NCI-H1694 (cell line): ENCODE results near the gene LRFN3.
"Not testable (repeated sequence)": the region's sequence is repeated elsewhere in the genome, so short reads cannot be mapped to it uniquely, and the experiment has no call there.

Experiments used
- DNase-seq: peaks from one replicate; lab custom pipeline; 2025; lab: John Stamatoyannopoulos, UW

The LRFN3 gene

DNA sequence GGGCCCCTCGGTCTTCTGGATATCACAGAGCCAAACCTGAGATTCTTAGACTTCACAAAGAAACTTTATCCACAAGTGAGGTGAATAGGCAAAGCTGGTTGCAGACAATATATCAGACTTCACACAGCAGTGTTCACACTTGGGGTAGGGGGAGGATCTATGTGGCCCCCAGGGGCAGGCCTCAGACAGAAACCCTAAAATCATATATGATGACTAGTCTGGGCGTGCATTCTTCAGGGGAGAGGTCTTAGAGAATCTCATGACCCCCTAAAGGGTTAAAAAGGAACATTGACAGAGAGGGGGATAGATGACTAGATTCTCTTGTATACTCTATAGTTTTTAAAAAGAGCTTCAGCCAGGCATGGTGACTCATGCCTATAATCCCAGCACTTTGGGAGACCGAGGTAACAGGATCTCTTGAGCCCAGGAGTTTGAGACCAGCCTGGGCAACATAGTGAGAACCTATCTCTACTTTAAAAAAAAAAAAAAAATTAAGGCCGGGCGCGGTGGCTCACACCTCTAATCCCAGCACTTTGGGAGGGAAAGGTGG lies 30.9 kb upstream of the LRFN3 start:
- no peak for DNase-seq

DNA sequence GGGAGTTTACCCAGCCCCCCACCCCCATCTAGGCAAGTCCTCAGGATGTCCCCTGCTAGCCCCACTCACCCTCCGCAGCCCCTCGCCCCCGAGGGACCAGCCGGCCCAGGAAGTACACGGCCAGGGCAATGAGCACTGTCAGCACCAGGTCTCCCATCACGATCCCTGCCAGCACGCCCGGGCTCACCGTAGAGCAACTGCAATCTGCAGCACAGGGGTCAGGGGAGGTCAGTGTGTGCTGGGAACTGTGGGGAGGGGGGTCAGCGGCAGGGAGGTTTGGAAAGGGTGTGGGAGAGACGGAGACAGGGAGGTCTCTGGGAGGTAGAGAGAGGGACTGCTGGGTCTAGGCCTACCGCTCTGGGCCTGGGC lies 28.8 kb upstream of the LRFN3 start:
- no peak for DNase-seq

DNA sequence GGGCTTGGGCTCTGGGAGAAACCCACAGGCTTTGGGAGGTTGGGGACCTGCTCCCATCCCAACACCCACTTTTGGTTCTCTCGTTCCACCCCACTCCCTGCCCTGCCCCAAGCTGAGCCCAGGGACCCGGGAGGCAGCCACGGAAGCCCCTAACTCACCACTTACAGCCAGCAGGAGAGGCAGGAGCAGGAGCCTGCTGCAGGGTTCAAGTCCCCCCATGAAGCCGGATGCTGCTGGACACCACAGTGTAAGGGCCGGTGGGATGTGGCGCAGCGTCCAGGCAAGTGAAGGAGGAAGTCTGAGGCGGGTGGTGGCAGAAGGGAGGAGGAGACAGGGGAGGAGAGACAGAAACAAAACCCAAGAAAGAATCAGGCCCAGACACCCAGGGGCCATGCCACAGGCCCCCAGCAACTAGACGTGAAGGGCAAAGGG lies 28.1 kb upstream of the LRFN3 start, which contains the start of gene TYROBP:
TYROBP (minus strand) TSS at position 286 of the 432 bp plus-strand sequence; CDS start at position 219, 67 bp downstream.
- no peak for DNase-seq

DNA sequence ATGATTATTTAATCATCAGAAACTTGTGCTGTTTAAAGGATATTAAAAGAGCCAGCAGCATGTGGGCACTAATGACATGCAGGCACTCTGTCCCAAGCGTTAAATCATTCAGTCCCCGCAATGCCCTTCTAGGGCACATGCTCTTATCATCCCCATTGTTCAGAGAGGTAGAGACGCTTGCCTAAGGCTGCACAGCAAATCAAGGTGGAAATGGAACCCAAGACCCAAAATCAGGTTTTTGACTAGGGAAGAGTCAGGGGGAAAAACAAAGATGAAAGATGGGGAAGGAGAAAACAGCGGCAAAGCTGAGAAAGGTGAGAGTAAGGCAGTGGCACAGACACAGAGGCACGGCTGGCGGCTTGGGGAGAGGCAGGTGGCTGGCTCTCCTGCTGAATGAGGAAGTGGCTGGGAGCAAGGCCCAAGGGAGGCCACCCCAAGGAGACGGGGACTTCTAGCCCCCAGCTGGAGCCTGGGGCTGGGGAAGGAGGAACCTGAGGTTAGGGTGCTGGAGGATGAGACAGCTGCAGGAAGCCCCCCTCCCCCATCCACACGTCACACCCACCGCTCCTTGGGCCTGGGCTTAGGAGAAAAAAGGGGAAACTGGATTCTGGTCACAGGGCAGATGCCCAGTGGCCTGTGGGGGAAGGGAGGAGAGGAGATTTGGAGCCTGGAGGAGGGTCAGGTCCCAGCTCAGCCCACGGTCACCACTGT lies 27.0 kb upstream of the LRFN3 start:
- DNase-seq, result no peak

DNA sequence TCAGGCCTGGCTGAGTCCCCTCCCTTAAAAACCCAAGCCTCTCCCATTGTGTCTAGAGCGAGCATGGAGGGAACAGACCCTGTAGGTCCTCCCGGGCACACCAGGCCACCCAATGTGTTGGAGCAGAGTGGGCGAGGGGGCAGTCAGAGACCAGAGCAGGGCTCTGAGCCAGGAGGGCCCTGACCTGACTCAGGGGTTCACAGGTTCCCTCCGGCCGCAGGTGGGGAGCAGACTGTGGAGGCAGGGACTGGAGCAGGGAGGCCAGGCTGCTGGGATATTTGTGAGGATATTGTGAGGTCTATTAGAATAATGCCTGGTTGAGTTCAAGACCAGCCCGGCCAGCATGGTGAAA lies 26.5 kb upstream of the LRFN3 start:
- DNase-seq, result no peak

DNA sequence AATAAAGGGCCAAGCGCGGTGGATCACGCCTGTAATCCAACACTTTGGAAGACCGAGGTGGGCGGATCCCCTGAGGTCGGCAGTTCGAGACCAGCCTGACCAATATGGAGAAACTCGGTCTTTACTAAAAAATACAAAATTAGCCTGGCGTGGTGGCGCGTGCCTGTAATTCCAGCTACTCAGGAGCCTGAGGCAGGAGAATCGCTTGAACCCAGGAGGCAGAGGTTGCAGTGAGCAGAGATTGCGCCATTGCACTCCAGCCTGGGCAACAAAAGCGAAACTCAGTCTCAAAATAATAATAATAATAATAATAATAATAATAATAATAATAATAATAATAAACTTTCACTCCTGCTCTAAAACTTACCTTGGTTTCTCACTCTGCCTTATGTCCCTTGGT lies 25.8 kb upstream of the LRFN3 start:
- DNase-seq, result not testable (repeated sequence)

DNA sequence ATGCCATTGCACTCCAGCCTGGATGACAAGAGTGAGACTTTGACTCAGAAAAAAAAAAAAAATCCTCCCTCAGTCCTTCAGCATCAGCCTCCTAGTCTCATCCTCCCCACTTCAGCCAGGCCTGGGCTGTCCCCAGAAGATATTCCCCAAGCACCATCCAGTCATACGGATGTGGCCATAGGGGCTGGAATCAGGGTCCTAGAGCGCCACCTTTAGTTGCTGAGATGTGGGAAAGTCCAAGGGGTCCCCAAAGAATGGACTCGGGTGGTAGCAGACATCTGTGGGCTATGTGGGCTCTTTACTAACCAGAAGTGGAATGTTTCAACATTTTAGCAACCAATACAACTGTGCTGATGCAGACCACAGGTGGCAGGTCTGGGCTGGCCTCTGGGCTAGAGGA lies 25.0 kb upstream of the LRFN3 start:
- DNase-seq, result no peak

DNA sequence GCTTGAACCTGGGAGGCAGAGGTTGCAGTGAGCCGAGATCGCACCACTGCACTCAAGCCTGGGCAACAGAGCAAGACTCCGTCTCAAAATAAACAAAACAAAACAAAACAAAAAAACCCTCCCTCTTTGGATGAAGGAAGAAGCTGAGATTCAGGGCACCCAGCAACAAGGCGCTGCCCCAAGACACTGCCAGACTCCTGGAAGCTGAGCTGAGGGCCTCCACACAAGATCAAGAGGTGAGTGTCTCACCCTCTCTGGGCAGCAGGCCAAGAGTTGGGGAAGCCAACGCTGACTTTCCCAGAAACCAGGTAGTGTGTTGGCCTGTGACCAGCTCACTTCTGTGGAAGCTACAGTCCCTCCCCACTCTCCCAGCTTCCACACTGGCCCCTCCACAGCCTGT lies 24.4 kb upstream of the LRFN3 start:
- DNase-seq, result no peak

DNA sequence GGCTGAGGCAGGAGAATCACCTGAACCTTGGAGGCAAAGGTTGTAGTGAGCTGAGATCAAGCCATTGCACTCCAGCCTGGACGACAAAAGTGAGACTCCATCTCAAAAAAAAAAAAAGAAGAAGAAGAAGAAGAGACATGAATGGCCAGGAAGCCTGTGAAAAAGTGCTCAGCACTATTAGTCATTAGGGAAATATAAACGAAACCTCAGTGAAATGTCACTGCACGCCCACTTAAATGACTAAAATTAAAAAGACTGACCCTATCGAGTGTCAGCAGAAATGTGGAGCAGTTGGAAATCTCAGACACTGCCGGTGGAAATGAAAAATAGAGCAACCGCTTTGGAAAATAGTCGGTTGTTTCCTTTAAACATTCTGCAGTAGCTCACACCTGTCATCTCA lies 22.6 kb upstream of the LRFN3 start:
- no peak for DNase-seq

DNA sequence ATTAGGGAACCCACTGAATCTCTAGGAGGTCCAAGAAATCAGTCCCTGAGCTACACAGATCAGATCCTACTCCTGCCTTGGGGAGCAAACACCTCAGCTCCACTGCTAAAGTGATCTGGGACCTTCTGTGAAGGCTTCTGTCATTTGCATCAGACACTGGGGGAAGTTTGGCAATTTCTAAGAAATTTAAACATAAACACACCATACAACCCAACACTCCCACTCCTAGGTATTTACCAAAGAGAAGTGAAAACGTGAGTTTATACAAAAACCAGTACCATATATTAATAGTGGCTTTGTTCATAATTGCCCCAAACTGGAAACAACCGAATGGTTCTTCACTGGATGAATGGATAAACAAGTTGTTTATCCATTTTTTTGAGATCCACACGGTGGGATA lies 20.7 kb upstream of the LRFN3 start:
- no peak for DNase-seq

DNA sequence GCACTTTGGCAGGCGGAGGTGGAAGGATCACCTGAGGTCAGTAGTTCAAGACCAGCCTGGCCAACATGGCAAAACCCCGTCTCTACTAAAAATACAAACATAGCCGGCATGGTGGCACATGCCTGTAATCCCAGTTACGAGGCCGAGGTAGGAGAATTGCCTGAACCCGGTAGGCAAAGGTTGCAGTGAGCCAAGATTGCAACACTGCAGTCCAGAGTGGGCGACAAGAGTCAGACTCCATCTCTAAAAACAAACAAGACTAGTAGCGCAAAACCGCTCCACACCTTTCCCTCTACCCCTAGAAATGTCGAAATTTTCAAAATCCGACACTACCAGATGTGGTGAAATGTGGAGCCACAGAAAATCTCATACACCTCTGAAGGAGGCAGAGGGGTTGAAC lies 16.9 kb upstream of the LRFN3 start:
- DNase-seq, result no peak

DNA sequence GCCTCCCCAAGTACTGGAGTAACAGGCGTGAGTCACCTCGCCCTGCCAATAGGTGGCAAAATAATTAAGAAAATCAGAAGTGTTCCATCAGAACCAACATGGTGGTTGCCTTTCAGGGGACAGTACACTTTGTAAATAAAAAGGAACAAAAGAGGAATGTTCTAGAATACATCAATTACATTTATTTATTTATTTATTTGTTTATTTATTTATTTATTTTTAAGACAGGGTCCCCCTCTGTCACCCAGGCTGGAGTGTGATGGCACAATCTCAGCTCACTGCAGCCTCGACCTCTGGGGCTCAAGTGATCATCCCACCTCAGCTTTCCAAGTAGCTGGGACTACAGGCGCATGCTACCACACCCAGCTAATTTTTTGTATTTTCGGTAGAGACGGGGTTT lies 15.2 kb upstream of the LRFN3 start:
- no peak for DNase-seq

DNA sequence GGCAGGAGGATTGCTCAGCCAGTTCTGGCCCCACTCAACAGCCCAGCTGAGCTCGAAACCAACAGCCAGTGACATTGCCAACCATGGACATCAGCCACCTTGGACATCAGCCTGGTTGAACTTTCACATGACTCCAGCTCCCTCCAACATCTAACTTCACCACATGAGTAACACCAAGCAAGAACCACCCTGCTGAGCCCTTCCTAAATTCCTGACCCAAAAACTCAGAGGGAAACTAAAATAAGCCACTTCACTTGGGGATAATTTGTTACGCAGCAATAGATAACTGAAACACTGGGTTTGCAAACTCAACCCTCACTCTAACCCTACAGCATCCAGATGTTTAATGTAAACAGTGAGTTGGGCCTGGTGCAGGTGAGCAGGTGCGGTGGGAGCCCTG lies 10.7 kb upstream of the LRFN3 start:
- no peak for DNase-seq

DNA sequence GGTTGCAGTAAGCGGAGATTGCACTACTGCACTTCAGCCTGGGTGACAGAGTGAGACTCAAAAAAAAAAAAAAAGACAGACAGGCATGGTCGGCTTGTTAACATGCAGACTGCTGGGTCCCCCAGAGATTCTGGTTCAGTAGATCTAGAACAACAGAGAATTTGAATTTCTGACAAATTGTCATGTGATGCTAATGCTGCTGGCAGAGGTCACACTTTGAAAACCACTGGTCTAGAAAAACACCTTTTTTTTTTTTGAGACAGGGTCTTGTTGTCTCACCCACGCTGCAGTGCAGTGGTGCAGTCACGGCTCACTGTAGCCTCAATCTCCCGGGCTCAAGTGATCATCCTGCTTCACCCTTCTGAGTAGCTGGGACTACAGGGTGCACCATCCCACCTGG lies 7.7 kb upstream of the LRFN3 start:
- DNase-seq, result no peak

DNA sequence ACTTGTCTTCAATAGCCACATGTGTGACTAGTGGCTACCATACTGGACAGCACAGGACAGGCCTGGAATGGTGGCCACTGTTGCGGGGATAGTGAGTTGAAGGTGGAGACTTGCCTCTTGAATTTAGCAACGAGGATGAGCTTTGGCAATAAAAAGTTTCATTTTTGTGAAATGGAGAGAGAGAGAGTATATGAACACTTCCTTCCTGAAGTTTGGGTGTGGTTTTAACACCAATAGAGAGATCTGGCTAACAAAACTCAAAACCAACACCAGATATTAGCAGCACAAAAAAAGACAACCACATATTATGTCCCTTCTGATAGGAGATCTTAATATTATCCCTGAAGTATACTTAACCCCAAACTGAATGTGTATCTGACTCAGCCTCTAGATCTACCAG lies 6.3 kb upstream of the LRFN3 start:
- no peak for DNase-seq

DNA sequence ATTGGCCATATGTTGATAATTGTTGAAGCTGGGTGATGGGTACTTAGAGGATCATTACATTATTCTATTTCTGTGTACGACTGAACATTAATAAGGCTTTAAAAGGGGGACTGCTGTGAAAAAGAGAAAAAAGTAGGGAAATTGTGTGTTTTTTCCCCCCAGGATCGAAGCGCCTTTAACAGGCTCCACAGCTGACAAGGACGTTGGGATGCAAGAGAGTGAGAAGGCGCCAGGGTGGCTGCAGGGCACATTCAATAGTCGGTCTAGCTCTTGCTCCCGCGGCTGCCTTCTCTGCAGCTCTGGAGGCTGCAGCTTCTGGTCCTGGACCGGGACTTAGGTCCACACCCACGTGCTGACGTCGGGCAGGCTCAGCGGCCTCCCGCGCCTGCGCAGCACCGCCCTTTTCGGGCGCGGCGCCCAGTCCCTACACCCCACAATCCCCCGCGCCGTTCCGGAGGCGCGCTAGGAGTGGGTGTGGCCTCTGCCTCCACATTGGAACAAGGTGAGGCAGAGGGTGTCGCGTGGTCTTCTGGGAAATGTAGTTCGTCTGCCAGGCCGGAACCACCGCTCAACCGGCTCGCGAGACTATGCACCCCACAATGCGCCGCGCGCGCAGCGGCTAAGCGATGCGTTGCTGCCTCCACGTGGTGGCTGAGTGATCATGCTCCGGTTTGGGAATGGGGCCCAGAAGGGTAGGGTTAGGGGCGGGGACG lies 4.9 kb upstream of the LRFN3 start:
- DNase-seq, result peak; percentile 99

DNA sequence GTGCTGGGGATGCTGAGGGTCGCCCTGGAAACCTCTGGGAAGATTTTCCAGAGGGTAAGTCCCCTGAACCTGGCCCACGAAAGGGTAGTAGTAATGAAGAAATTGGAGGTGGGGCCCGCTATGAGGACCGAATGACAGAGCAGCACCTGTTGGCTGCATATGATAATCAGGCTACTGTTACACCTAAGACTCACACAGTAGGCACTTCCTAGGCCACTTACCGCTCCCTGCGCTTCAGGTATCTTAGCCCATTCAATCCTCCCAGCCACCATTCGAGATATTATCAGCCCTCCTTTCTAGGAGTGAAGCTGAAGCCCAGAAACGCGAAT lies 4.3 kb upstream of the LRFN3 start:
- DNase-seq, result no peak

DNA sequence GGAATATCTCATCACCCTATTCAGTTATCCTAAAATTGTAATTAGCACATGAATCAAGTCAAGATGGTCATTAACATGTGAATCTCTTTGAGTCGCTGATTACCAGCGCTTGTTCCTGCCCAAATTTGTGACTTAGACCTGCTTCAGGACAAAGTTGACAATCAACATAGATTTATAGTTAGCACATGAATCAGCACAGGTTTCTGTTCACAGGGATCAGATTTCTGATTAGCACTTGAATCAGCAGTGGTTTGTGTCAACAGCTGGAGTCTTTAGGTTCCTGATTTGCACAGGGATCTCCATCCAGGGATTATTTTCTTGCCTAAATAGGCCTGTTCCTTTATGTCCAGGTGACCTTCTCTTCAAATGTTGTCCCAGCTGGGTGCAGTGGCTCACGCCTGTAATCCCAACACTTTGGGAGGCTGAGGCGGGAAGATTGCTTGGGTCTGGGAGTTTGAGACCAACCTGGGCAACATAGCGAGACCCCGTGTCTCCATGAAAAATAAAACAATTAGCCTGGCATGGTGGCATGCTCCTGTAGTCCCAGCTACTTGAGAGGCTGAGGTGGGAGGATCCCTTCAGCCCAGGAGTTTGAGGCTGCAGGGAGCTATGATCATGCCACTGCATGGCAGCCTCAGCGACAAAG lies 3.8 kb upstream of the LRFN3 start:
- DNase-seq, result no peak

DNA sequence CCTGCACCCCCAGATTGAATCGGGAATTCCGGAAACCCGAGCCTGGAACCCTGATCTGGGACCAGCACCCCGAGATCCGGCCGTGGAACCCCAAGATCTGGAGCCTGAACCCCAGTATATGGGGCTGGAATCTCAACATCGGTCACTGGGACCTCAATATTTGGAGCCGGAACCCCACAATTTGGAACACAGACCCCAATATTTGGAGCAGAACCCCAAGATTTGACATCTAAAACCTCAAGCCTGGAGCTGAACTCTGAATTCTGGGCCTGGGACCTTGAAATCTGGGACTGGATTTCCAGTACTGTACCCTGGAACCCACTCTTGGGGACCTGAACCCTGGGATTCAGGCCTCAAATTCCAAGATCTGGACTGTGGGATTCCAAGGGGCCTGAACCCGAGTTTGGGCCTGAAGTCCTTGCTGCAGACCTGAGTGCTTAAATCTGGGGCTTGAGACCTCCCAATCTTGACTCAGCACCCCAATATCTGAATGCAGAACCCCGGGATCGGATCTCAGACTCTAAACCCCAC lies 629 bp downstream of the LRFN3 start:
- DNase-seq, result no peak

DNA sequence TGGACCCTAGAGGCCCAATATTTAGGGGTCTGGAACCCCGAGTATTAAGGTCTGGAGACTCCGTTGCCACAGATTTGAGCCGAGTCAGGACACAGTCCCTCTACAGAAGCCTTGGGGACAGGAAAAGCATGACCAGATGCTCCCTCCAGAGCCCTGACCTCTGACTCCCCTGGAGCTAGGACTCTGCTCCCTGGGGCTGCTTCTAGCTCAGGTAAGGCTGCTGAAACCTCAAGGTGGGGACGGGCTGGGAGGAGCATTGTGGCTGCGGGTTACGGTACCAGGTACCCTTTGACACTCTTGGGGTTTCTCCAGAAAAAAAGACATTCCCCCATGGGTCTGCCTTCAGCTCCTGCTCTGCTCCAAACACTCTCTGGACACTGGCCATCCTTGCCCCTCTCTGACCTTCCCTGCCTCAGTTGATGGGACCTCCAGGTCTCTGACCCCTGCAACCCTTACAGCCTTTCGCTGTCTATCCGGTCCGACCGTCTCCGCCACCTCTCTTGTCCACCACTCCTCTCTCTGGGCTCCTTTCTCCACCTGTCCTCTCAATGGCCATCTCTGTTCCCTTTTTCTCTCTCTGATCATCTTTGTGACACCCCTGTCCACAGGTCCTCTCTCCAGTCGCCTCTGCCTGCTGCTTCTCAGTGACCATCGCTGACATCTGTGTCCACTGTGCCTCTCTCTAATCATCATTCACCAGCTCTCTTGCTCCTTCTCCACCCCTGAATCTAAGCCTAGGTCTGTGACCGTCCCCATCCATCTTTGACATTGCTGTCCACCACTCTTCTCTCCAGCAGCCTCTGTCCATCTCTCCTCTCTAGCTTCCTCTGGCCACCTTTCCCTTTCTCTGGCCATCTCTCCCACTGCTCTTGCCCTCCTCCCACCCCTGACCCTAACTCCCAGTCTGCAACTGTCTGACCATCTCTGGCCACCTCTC lies 1.4 kb downstream of the LRFN3 start:
- DNase-seq, result no peak

DNA sequence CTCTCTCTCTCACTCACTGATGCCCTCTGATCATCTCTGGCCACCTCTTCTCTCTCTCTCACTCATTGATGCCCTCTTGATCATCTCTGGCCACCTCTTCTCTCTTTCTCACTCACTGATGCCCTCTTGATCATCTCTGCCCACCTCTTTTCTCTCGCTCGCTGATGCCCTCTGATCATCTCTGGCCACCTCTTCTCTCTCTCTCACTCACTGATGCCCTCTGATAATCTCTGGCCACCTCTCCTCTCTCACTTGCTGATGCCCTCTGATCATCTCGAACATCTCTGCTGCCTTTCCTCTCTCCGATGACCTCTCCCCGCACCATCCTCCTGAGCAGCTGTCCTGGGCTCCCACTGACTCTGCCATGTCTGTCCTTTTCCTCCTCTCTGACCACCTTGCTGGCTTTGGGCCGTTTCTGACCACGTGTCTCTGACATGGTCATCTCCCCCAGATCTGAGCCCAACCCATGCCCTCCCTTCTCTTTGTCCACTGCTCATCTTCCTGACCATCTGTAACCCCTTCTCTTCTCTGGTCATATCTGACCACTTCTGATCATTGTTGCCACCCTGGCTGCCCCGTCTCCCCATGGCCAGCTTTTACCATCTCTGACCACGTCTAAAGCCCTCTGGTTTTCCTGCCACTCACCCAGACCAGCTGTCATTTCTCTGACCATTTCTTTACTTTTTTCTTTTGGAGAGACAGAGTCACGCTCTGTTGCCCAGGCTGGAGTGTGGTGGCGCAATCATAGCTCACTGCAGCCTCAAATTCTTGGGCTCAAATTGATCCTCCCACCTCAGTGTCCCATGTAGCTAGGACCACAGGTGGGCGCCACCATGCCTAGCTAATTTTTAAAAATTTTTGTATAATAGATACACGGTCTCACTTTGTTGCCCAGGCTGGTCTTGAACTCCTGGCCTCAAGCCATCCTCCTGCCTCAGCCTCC lies 2.4 kb downstream of the LRFN3 start:
- DNase-seq, result no peak
